ENCODE results near the gene ACAA1. TPM values are rescaled to one million over a fixed set of nuclear protein-coding genes. Genes with fewer than 3 reads are reported as not detected.

Gene ACAA1
- polyA plus RNA-seq, 4 donors, result 114 to 143 (median 128) TPM

DNA sequence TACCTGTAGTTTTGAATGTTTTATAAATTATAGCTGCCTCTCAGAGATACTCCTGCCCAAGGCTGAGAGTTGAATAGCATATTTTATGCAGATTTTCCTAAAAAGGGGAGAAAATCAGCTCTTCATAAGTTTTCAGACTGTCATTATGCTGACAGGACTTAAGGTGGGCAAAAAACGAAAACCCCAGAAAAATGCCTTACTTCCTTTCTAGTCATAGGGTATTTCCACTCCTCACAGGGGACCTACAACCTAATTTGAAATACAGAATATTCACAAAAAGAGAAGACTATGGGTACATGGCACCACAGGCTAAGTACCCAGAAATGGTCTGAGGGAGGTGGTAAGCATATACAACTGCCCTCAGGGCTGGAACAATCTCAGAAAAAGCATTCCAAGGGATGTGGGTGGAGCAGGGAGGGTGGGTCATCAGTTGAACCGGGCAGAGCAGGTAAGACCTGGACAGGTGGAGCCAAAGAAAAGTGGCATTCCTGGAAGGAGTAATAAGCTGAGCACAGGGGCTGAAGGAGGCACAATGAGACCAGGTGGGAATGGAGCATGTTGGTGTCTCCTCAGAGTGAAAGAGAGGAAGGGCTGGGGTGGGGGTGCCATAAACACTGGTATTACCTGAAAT, 17.8 kb upstream of the ACAA1 start:
- DNase-seq (ENCODE audit: low read depth in 4 of 4, low spot score in 3 of 4), result no peak

DNA sequence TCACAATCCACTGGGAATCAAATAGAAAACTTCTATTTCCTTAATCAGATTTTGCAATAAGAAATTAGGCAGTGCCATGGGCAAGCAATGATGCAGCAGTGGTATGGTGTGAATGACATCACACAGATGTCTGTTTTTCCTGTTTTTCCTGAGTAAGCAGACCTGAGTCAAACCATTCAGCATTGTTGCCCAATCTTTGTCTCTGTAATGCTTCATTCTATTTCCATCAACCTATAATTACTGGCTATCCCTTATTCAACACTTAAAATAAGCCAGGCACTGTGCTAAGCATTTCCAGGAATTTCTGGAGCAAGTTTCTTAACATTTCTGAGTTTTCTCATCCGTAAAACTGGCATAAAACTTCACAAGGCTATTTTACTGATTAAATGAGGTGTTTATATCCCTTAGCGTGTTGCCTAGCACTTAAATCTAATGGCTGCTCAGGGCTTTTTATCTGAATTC, 17.1 kb upstream of the ACAA1 start:
- no peak for DNase-seq (ENCODE audit: low read depth in 4 of 4, low spot score in 3 of 4)

GRCh38 chr3:38153221-38153620, 16.3 kb upstream of the ACAA1 start:
- no peak for DNase-seq (ENCODE audit: low read depth in 4 of 4, low spot score in 3 of 4)

- DNase-seq (ENCODE audit: low read depth in 4 of 4, low spot score in 3 of 4), result no peak
Observed at GRCh38 chr3:38152609-38153008, 15.7 kb upstream of the ACAA1 start.

- DNase-seq (ENCODE audit: low read depth in 4 of 4, low spot score in 3 of 4), result no peak
Observed at GRCh38 chr3:38151667-38152265, 14.8 kb upstream of the ACAA1 start.

GRCh38 chr3:38150780-38151528, 14.0 kb upstream of the ACAA1 start:
- DNase-seq (ENCODE audit: low read depth in 4 of 4, low spot score in 3 of 4), result no peak

GRCh38 chr3:38149708-38150107, 12.8 kb upstream of the ACAA1 start:
- no peak for DNase-seq (ENCODE audit: low read depth in 4 of 4, low spot score in 3 of 4)

DNA sequence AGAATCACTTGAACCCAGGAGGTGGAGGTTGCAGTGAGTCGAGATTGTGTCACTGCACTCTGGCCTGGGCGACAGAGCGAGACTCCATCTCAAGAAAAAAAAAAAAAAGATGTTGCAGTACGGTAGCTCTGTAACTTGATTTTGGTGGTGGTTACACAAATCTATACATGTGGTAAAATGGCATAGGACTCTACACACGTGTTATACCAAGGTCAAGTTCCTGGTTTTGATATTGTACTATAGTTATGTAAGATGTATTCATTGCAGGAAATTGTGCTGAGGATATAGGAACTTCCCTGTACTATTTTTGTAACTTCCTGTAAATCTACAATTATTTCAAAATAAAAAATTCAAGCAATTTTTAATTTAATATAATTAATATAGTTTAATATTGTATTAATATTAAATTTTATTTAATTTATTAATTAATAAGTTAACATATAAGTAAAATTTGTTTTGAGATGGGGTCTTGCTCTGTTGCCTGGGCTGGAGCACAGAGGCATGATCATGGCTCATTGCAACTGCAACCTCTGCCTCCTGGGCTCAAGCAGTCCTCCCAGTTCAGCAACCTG, 11.5 kb upstream of the ACAA1 start:
- no peak for DNase-seq (ENCODE audit: low read depth in 4 of 4, low spot score in 3 of 4)

DNA sequence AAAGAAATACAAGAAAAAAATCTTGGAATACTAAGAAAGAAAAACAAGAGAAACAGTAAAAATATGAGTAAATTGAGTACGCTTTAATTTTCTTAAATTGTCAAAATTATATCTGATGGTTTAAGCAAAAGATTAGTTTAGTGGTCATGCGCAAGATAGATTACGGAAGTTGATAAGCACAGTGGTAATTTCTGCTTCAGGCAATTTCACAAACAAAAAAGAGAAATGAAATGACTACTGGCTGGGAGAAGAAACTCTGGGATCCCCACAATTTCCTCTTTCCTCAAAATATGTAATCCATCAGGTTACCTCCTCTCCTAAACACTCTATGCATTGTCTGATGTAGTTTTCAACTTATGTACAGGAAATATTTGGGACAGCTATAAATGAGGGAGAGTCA, 10.5 kb upstream of the ACAA1 start:
- no peak for DNase-seq (ENCODE audit: low read depth in 4 of 4, low spot score in 3 of 4)

GRCh38 chr3:38146504-38146903, 9.6 kb upstream of the ACAA1 start:
- DNase-seq (ENCODE audit: low read depth in 4 of 4, low spot score in 3 of 4), result no peak

DNA sequence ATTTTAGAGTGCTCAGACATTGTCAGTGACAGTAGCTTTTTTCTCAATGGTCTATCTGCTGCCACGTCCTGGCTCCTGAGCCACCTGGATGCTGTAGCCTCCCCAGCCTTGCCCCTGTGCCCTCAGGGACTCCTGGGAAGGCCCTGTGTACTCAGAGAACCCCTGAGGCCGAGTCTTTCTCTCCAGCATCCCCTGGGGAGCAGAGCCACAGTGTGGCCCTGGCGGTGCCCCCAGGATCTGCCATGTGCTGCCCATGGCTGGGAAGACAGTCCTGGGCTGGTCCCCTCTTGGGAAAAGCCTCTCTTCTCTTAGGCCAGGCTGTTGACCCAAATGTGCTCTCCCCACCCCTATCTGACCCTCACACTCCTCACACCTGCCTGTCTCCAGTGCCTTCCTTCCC, 6.6 kb upstream of the ACAA1 start:
- no peak for DNase-seq (ENCODE audit: low read depth in 4 of 4, low spot score in 3 of 4)

GRCh38 chr3:38142959-38143358, 6.0 kb upstream of the ACAA1 start:
- DNase-seq (ENCODE audit: low read depth in 4 of 4, low spot score in 3 of 4), result no peak

DNA sequence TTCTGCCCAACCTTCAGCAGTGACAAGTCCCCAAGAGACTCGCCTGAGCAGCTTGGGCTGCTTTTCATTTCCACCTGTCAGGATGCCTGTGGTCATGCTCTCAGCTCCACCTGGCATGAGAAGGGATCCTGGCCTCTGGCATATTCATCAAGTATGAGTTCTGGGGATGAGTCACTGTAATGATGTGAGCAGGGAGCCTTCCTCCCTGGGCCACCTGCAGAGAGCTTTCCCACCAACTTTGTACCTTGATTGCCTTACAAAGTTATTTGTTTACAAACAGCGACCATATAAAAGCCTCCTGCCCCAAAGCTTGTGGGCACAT, 5.0 kb upstream of the ACAA1 start:
- no peak for DNase-seq (ENCODE audit: low read depth in 4 of 4, low spot score in 3 of 4)

DNA sequence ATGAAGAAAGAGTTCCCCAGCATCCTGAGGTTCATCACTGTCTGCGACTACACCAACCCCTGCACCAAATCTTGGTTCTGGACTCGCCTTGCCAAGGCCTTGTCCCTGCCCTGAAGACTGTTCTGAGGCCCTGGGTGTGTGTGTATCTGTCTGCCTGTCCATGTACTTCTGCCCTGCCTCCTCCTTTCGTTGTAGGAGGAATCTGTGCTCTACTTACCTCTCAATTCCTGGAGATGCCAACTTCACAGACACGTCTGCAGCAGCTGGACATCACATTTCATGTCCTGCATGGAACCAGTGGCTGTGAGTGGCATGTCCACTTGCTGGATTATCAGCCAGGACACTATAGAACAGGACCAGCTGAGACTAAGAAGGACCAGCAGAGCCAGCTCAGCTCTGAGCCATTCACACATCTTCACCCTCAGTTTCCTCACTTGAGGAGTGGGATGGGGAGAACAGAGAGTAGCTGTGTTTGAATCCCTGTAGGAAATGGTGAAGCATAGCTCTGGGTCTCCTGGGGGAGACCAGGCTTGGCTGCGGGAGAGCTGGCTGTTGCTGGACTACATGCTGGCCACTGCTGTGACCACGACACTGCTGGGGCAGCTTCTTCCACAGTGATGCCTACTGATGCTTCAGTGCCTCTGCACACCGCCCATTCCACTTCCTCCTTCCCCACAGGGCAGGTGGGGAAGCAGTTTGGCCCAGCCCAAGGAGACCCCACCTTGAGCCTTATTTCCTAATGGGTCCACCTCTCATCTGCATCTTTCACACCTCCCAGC, 4.4 kb upstream of the ACAA1 start:
- no peak for DNase-seq (ENCODE audit: low read depth in 4 of 4, low spot score in 3 of 4)

DNA sequence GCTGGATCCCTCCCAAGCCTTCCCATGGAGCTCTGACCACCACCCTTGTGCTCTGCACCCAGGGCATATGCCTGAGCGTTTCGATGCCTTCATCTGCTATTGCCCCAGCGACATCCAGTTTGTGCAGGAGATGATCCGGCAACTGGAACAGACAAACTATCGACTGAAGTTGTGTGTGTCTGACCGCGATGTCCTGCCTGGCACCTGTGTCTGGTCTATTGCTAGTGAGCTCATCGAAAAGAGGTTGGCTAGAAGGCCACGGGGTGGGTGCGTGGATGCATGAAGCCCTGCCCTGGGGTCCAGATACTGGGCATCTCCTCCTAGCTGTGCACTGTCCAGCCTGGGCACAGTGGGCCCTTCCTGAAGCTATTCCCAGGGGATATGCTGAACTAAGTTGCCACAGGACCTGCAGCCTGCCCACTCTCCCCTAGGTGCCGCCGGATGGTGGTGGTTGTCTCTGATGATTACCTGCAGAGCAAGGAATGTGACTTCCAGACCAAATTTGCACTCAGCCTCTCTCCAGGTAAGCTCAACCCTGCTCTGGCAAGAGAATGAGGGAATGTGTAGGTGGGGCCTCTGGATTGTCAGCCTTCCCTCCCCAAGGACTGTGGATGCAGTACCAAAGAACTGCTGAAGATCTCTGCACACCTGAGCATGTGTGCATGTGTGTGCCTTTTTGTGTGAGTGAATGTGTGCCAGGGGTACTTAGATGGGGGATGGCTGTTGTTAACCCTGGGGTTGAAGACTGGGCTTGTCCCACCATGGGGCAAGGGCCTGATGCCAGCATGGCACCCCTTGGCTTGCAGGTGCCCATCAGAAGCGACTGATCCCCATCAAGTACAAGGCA, 3.6 kb upstream of the ACAA1 start:
- no peak for DNase-seq (ENCODE audit: low read depth in 4 of 4, low spot score in 3 of 4)

GRCh38 chr3:38139652-38140051, 2.7 kb upstream of the ACAA1 start:
- DNase-seq (ENCODE audit: low read depth in 4 of 4, low spot score in 3 of 4), result no peak

GRCh38 chr3:38139191-38139590, 2.3 kb upstream of the ACAA1 start:
- no peak for DNase-seq (ENCODE audit: low read depth in 4 of 4, low spot score in 3 of 4)

- DNase-seq (ENCODE audit: low read depth in 4 of 4, low spot score in 3 of 4), result no peak
Observed at GRCh38 chr3:38138349-38139190, 1.6 kb upstream of the ACAA1 start, which contains the start of gene MYD88. MYD88 (plus strand) TSS chr3:38138661; CDS start chr3:38138701, 40 bp downstream.
